ENCODE data around the gene AIF1L.

Gene AIF1L

DNA sequence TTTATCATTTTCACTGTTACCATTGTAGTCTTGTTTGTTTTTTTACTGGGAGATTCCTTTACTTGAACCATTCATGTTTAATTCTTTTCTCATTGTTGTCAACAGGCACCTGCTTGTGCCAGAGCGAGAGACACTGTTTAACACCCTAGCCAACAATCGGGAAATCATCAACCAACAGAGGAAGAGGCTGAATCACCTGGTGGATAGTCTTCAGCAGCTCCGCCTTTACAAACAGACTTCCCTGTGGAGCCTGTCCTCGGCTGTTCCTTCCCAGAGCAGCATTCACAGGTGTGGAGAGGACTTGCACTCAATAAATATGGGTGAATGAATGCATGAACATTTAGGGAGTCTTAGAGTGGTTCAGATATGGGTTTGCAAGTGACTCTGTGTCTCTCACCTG is 66.6 kb downstream of the AIF1L start:
- DNase-seq (ENCODE audit: low spot score) = no peak

DNA sequence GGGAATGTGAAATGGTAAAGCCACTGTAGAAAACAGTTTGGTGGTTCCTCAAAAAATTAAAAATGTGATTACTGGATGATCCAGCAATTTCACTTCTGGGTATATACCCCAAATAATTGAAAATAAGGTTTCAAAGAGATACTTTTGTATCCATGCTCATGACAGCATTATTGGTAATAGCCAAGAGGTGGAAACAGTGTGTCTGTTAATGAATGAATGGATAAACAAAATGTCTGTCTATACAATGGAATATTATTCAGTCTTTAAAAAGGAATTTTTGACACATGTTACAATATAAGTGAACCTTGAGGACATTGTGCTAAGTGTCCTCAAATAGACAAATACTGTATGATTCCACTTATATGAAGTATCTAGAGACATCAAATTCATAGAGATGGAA is 69.2 kb downstream of the AIF1L start:
- DNase-seq (ENCODE audit: low spot score) = no peak

DNA sequence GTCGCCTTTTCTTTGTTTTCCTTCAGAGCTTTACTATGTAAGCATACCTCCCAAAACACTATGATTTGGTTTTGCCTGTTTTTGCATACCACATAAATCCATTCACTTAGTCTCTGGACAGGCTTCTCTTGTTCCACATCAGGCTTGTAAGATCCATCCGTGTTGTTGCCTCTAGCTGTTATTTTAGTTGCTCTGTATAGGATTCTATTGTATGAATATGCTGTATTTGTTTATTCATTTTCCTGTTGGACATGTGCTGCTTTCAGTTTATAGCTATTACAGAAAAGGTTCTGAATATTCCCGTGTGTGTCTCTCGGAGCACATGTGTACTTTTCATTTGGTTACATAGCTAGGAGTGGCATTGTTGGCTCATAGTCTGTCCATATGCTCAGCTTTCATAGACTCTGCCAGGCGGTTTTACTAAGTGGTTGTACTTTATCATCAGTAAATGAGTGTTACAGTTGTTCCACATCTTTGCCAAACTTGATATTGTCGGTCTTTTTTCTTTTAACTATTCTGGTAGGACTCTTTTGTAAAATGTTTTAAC is 70.9 kb downstream of the AIF1L start:
- DNase-seq (ENCODE audit: low spot score) = no peak

DNA sequence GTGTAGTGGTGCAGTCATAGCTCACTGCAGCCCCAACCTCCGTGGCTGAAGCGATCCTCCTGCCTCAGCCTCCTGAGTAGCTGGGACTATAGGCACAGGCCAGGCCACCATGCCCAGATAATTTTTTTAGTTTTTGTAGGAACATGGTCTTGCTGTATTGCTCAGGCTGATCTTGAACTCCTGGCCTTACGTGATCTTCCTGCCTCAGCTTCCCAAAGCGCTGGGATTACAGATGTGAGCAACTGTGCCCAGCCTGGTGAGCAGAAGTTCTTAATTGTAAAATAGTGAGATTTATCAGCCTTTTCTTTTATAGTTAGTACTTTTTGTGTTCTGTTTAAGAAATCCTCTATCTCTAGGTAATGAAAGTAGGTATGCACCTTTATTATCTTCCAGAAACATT is 71.6 kb downstream of the AIF1L start:
- DNase-seq (ENCODE audit: low spot score) = no peak

DNA sequence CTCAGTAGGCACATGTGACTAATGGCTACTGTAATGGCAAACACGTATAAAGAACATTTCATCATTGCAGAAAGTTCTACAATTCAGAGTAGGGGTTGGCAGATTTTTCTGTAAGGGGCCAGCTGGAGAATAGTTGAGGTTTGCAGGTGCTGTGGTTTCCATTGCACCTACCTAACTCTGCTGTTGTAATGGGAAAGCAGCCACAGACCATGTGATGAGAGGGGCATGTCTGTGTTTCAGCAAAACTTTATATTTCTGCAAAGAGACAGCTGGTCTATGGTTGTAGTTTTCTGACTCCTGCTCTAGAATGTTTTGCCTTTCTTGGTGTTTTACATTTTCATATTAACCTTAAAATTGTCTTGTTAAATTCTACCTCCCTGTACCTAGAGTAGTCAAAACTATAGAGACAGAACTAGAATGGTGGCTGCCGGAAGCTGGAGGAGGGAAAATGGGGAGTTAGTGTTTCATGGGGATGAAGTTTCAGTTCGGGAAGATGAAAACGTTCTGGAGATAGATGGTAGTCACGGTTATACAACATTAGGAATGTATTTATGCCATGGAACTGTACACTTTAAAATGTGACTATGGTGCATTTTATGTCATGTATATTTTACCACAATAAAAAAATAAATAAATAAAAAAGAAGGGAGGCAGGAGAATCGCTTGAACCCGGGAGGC is 73.4 kb downstream of the AIF1L start:
- DNase-seq (ENCODE audit: low spot score) = no peak

Small RNAs within 50 kb of the gene (small RNA-seq; reads per million reads assigned to genes)
- 0 reads per million in 2 experiments for gene RNU6-881P

All from SK-N-DZ (cell line).